ENCODE results near the gene SMURF1.

GRCh38 chr7:99120501-99120900 is 23.4 kb downstream of the SMURF1 start:
- no peak for TF ChIP-seq CTCF (IDR thresholded peaks at IDR 0.05)
- TF ChIP-seq POLR2A (IDR thresholded peaks at IDR 0.05), result no peak
